Lower leg skin (tissue), 4 donors: ENCODE results near the gene CAMK2D. TPM values are rescaled to one million over a fixed set of nuclear protein-coding genes. Genes with fewer than 3 reads are reported as not detected.

Experiments
- DNase-seq, 2 donors: peaks; one replicate each; pipeline ENCODE4 v3.0.0-alpha.2; 2019; ENCODE audit warnings: low spot score in 2 of 2
- H3K4me3 ChIP-seq: fragments of 200-600 bp; sonication (generic); 2 replicates; pipeline ENCODE4 v1.5.1; 2017; ENCODE audit warnings: mild to moderate bottlenecking, low read depth; ENCODE audit not compliant: poor library complexity, severe bottlenecking
- POLR2A ChIP-seq, 2 donors: fragments of 450-650 bp; IDR thresholded peaks; one replicate each; pipeline ENCODE4 v1.6.1; 2016 to 2017; ENCODE audit warnings: antibody characterized with exemption in 2 of 2, mild to moderate bottlenecking in 1 of 2, moderate library complexity in 1 of 2
- WGBS, 2 donors: methylation state at CpG; one replicate each; pipeline ENCODE4 v1.1.5; 2018; 5-methylcytosine and 5-hydroxymethylcytosine counted together
- intact Hi-C: fragments of 100-400 bp; cut with DNase I; formaldehyde crosslinking; loops from one replicate; pipeline ENCODE4 v1.15.0; 2023; ENCODE audit warnings: low total_unique reads
- total RNA-seq, 4 donors: library from RNA; depleted of rRNA; stranded (reverse); fragments of >200 nt; gene quantifications; one replicate each; pipeline ENCODE4 v1.1.0, GENCODE V29; 2016
- TF ChIP-seq, protein P1 (sequence below), 3 donors: fragments of 450-650 bp; IDR thresholded peaks; one replicate each; pipeline ENCODE4 v1.5.1; 2016; ENCODE audit warnings: antibody characterized with exemption in 3 of 3, mild to moderate bottlenecking in 3 of 3, moderate library complexity in 2 of 3

CAMK2D gene
- total RNA-seq, 4 donors from 2014 or later = 25.2 to 40.7 (median 32.7) TPM

DNA sequence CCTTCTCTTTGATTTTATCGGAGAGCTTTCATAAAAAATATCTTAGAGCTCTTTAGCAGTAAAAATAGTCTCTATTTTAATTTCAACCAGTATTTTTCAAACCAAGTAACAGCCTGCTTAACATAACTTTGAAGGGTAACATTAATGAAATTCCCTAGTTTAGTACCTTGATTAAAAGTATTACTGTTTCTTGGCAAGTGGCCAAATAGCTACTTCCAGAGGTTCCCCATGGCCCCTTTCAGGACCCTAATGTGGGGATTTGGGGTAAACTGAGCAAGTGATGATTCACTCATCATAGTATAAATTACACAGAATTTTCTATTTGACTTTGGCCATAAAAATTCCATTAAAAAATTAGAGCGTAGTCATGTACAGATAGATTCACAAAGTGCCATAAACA, 211.0 kb downstream of the CAMK2D start:
- no peak for DNase-seq
- intact Hi-C loops = no loop called here
- TF ChIP-seq POLR2A (IDR thresholded peaks at IDR 0.05) = no peak
- WGBS, 2 donors = 97% methylated on average over 2 of the region's 2 CpGs
- no peak overlapping the region for H3K4me3 ChIP-seq

DNA sequence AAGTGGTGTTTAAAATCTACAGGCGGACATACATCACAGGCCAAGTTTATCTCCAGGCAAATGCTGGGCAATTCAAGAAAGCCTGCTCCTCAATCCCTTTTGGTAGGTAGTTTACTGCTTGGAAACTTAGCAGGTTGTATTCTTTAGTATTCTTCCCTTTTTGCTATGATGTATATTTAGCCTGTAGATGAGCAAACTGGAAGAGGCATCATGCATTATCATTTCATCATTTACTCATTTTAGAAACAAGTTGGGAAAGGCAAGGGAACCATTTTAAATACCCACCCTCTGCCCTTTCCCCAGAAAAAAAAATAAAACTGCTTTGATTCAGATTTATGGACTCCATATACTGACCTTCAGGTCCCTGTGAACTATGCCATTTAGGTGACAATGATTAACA, 213.2 kb downstream of the CAMK2D start:
- DNase-seq = no peak
- no peak overlapping the region for H3K4me3 ChIP-seq
- intact Hi-C loops = no loop called here
- 83 to 94% methylated on average over 1 of the region's 1 CpG for WGBS, 2 donors
- no peak for TF ChIP-seq POLR2A (IDR thresholded peaks at IDR 0.05)
- TF ChIP-seq, protein P1, sequence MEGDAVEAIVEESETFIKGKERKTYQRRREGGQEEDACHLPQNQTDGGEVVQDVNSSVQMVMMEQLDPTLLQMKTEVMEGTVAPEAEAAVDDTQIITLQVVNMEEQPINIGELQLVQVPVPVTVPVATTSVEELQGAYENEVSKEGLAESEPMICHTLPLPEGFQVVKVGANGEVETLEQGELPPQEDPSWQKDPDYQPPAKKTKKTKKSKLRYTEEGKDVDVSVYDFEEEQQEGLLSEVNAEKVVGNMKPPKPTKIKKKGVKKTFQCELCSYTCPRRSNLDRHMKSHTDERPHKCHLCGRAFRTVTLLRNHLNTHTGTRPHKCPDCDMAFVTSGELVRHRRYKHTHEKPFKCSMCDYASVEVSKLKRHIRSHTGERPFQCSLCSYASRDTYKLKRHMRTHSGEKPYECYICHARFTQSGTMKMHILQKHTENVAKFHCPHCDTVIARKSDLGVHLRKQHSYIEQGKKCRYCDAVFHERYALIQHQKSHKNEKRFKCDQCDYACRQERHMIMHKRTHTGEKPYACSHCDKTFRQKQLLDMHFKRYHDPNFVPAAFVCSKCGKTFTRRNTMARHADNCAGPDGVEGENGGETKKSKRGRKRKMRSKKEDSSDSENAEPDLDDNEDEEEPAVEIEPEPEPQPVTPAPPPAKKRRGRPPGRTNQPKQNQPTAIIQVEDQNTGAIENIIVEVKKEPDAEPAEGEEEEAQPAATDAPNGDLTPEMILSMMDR (IDR thresholded peaks at IDR 0.05) = no peak

DNA sequence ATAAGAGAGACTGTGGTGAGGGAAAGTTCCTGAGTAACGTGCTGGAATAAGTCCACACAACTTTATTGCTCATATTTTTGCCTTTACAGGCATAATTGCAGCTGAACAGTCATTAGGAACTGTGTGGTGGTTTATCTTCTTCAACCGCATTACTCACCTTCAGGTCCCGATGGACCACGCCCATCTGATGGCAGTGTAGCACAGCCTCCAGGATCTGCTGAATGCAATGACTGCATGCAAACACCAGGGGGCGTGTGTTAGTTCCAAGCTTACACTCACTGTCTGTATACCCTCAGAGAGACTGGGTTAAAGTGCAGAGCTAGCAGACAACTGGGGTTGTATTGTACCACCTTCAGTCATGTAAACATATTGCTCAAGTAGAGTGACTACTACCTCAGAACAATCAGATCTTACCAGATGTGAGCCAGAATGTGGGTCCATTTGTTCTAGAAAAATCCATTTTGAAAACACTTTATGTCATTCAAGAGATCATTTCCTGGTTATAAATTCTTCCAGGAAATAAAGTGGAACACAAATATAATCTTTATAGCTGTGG, 214.0 kb downstream of the CAMK2D start:
- intact Hi-C loops = no loop called here
- H3K4me3 ChIP-seq = no peak overlapping the region
- WGBS, 2 donors = 9 to 11% methylated on average over 5 of the region's 5 CpGs
- TF ChIP-seq POLR2A (IDR thresholded peaks at IDR 0.05) = no peak
- TF ChIP-seq, protein P1 (IDR thresholded peaks at IDR 0.05) = peak in 2 of 3 donors; percentile 76 to 98
- DNase-seq = peak; percentile 90 to 96

DNA sequence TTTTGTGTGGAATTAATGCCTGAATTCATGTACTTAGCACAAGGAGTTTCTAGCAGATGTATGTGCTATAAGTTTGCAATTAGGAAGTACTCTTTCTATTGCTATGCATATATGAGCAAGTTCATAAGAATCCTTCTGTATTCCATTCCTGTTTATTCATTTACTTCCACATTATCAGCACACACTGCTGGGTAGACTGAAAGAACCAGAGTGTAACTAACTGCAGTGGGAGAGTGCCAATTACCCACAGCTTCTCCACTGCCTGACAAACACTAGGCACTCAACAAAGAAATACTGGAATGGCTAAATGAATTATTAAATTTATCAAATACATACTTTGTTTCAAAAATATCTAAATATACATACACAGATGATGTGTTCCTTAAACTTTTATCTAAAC, 219.6 kb downstream of the CAMK2D start:
- TF ChIP-seq, protein P1 (IDR thresholded peaks at IDR 0.05) = no peak
- TF ChIP-seq POLR2A (IDR thresholded peaks at IDR 0.05) = no peak
- H3K4me3 ChIP-seq = no peak overlapping the region
- no peak for DNase-seq
- intact Hi-C loops = no loop called here

DNA sequence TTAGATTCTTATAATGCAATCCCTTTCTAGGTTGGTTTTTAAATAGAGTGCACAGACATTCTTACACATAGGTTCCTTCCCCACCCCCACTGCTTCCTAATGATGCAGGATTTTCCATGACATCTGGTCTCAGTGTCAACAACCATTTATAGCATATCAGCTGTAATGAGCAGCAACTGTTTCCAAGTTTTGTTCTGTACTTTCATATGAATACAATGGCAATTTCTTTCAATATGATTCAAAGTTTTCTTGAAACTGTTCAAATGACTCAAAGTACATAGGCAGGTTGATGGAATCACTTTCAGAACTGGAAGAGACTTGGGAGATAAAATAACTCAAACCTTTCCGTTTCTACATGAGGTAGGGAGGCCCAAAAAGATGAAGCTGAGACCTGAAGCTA, 220.7 kb downstream of the CAMK2D start:
- no peak for TF ChIP-seq POLR2A (IDR thresholded peaks at IDR 0.05)
- TF ChIP-seq, protein P1 (IDR thresholded peaks at IDR 0.05) = no peak
- intact Hi-C loops = no loop called here
- 83 to 90% methylated on average over 1 of the region's 1 CpG for WGBS, 2 donors
- no peak overlapping the region for H3K4me3 ChIP-seq
- no peak for DNase-seq

DNA sequence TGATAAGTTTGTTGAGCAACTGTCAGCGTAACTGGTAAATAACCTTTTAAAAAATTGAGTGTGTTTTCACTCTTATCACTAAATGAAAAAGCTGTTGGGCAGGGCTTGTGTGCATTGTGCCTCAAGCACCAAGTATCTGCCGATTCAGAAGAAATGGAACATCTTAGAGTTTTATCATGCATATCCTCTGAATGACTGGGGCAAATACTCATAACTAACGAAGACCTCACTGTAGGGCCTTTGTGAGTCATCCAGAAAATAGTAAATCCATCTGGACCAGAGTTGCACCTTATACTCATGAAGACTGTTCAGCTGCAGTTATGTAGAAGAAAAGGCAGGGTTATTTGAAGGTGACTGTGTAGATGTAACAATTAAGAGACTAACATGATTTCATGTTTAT, 222.1 kb downstream of the CAMK2D start:
- DNase-seq = no peak
- H3K4me3 ChIP-seq = no peak overlapping the region
- intact Hi-C loops = no loop called here
- TF ChIP-seq, protein P1 (IDR thresholded peaks at IDR 0.05) = no peak
- TF ChIP-seq POLR2A (IDR thresholded peaks at IDR 0.05) = no peak
- 57 to 69% methylated on average over 3 of the region's 3 CpGs for WGBS, 2 donors
